GM12891 (cell line): ENCODE measurements around the gene ATP11A.

Source experiments
- PAX5 ChIP-seq: IDR thresholded peaks from 2 replicates; pipeline ENCODE4 v1.6.1; 2011; ENCODE audit warnings: low read length, moderate library complexity, mild to moderate bottlenecking; ENCODE audit not compliant: insufficient read depth, severe bottlenecking
- POLR2A ChIP-seq: IDR thresholded peaks from 2 replicates; pipeline ENCODE4 v1.6.1; 2011; ENCODE audit warnings: low read depth, low read length, control low read depth
- POLR2AphosphoS5 ChIP-seq: IDR thresholded peaks from 2 replicates; pipeline ENCODE4 v1.6.1; 2011; ENCODE audit warnings: low read depth, low read length, control low read depth
- POU2F2 ChIP-seq: IDR thresholded peaks from 2 replicates; pipeline ENCODE4 v1.6.1; 2011; ENCODE audit warnings: low read depth, mild to moderate bottlenecking, control low read depth, low read length, moderate library complexity
- TAF1 ChIP-seq: IDR thresholded peaks from 2 replicates; pipeline ENCODE4 v1.6.1; 2011; ENCODE audit warnings: low read depth, low read length, control low read depth

- TF ChIP-seq POLR2A, result no peak
- no peak for TF ChIP-seq PAX5
- no peak for TF ChIP-seq POLR2AphosphoS5
- no peak for TF ChIP-seq TAF1
- no peak for TF ChIP-seq POU2F2
These were observed 138.9 kb downstream of the ATP11A start for GRCh38 chr13:112828756-112829155.
